ENCODE results near the gene ZNF18. TPM values are rescaled to one million over a fixed set of nuclear protein-coding genes. Genes with fewer than 3 reads are reported as not detected.
"Not testable (repeated sequence)": the region's sequence is repeated elsewhere in the genome, so short reads cannot be mapped to it uniquely, and the experiment has no call there.

The ZNF18 gene
- total RNA-seq, 1 experiment from 2014 or later, result 7.9 TPM

- no peak for DNase-seq (ENCODE audit: low read depth)
Measured at GRCh38 chr17:11986179-11986941, 10.9 kb downstream of the ZNF18 start.

GRCh38 chr17:11981862-11982261, 15.4 kb downstream of the ZNF18 start:
- DNase-seq (ENCODE audit: low read depth), result no peak

DNA sequence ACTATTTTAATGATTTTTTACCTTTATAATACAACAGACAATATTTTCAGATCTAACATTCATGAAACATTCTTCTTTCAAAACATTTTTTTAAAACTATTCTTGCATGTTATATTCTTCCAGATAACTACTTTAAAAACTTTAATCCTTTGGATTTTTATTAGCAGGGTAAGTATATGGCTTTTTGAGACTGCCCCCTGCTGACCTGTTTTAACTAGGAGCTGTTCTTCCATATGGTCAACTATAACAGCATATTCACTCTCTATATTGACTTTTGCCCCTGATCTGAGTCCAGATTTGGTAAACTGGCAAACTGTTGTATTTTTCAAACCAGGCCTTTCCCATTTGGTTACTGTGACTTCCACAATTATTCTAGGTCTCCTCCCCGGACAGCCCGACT, 16.5 kb downstream of the ZNF18 start:
- DNase-seq (ENCODE audit: low read depth), result peak; percentile 3

DNA sequence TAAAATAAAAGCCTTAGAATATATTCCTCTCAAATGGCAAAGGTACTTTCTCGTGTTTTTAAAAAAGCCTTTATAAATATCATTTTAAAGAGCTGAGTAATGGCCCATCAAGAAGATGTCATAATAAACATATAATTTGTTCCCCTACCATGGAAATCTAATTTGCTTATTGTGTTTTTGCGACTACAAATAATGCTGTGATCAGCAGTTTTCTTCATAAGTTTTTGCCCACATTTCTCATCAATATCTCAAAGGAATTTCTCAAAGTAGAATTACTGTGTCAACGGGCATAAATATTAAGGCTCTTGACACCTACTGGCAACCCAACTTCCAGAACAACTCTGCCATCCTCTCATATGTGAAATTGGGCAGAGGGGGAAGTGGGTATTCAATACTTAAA, 17.5 kb downstream of the ZNF18 start:
- DNase-seq (ENCODE audit: low read depth), result no peak

- not testable (repeated sequence) for DNase-seq (ENCODE audit: low read depth)
Measured at GRCh38 chr17:11972741-11973140, 24.5 kb downstream of the ZNF18 start.

- DNase-seq (ENCODE audit: low read depth), result no peak
Measured at GRCh38 chr17:11969565-11969964, 27.7 kb downstream of the ZNF18 start.

- DNase-seq (ENCODE audit: low read depth), result no peak
Measured at GRCh38 chr17:11954936-11955335, 42.3 kb downstream of the ZNF18 start.

GRCh38 chr17:11953924-11954323, 43.4 kb downstream of the ZNF18 start:
- no peak for DNase-seq (ENCODE audit: low read depth)

- DNase-seq (ENCODE audit: low read depth), result no peak
Measured at GRCh38 chr17:11952610-11953009, 44.7 kb downstream of the ZNF18 start.

- DNase-seq (ENCODE audit: low read depth), result peak; percentile 48
Measured at GRCh38 chr17:11950771-11951519, 46.3 kb downstream of the ZNF18 start.

DNA sequence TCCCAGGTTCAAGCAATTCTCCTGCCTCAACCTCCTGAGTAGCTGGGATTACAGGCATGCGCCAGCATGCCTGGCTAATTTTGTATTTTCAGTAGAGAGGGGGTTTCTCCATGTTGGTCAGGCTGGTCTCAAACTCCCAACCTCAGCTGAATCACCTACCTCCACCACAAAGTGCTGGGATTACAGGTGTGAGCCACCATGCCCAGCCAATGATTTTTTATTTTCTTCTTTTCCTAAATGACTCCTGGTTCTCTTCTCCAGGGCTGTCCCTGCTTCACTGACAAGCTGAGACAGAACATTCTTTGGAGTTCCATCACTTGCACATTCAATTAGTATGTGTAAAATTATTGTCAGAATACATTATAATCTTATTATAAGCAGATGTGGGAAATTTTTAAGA, 47.7 kb downstream of the ZNF18 start:
- DNase-seq (ENCODE audit: low read depth), result not testable (repeated sequence)

GRCh38 chr17:11948789-11949188, 48.5 kb downstream of the ZNF18 start:
- DNase-seq (ENCODE audit: low read depth), result peak; percentile 90

DNA sequence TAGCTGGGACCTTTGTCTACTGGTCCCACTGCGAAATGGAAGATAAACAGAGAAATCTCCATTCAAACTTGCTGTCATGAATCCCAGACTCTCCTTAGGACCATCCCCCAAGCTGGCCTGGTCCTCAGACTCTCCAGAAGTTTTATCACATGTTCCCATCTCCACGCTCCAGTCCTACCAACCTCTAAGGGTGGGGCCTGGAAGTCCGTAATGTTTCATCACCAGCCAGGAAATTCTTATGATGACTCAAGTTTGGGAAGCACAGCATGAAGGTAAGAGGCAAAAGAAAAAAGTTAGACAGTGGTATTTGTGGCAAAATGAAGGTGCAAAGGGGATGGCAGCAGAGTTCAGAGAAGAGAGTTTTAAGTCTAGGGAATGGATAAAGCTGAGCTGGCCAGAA, 52.7 kb downstream of the ZNF18 start:
- DNase-seq (ENCODE audit: low read depth), result no peak

GRCh38 chr17:11943759-11944347, 53.4 kb downstream of the ZNF18 start:
- no peak for DNase-seq (ENCODE audit: low read depth)

DNA sequence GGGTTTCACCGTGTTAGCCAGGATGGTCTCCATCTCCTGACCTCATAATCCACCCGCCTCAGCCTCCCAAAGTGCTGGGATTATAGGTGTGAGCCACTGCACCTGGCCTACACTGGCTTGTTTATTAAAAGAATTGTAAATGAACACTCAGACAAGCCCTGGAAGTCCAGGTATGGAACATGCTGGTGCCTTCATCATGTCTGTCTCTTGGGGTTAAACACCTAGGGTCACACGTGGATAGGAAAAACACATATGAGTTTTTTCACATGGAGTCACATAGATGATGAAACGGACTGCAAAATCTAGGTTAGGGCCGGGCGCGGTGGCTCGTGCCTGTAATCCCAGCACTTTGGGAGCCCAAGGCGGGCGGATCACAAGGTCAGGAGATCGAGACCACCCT, 54.2 kb downstream of the ZNF18 start:
- not testable (repeated sequence) for DNase-seq (ENCODE audit: low read depth)

GRCh38 chr17:11940904-11941303, 56.4 kb downstream of the ZNF18 start:
- no peak for DNase-seq (ENCODE audit: low read depth)

DNA sequence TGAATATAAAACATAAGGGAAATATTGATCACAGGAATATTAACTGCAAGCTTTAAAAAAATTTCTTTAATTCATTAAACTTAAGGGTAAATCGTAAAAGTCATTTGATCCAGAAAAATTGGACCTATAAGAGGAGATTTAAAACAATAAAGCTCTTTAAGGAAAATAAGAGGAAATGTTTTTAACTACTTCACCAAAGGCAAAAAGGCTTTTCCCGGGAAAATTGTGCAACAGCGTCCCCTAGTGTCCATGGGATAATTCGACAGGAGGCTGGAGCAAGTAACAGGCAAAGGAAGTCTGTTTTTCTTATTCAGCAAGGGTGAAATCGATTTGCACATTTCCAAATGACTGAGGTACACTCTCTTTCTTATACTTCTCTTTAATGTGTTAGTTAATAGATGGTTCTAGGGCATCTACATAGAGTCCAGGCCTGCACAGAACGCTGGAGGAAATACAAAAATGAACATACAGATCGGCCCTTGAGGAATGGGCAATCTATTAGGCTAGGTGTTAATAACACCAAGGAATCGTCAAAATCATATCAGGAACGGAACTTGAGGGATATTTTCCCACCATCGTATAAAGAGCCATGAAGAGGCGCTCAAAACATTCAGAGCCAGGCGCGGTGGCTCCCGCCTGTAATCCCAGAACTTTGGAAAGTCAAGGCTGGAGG, 61.4 kb downstream of the ZNF18 start:
- peak; percentile 53 for DNase-seq (ENCODE audit: low read depth)

GRCh38 chr17:11932337-11932898, 64.9 kb downstream of the ZNF18 start:
- DNase-seq (ENCODE audit: low read depth), result no peak

- DNase-seq (ENCODE audit: low read depth), result no peak
Measured at GRCh38 chr17:11928436-11928835, 68.8 kb downstream of the ZNF18 start.
